Natural killer cell (primary cell): ENCODE measurements around the gene DGUOK. TPM values are rescaled to one million over a fixed set of nuclear protein-coding genes. Genes with fewer than 3 reads are reported as not detected.

Source experiments
- ATAC-seq, 3 donors: fragments of 150-1000 bp in 2 of 3; fragments of 200-7000 bp in 1 of 3; cut with Tn5 transposase; 1 replicate in 1 of 3; 2 replicates in 2 of 3; pipeline ENCODE4 v1.10.0; 2021; ENCODE audit warnings: mild to moderate bottlenecking in 2 of 3, moderate library complexity in 2 of 3
- DNase-seq, 2 donors: peaks; one replicate each; pipeline versions ENCODE4 v3.0.0 to v3.0.0-alpha.2; 2013 to 2021; ENCODE audit warnings: mixed read lengths in 1 of 2
- H3K27ac ChIP-seq: one replicate; pipeline ENCODE4 v1.5.1; 2013; ENCODE audit warnings: mild to moderate bottlenecking, low read length
- H3K27me3 ChIP-seq: one replicate; pipeline ENCODE4 v1.6.1; 2013; ENCODE audit warnings: low read length; ENCODE audit not compliant: control insufficient read depth, insufficient read depth
- H3K36me3 ChIP-seq: one replicate; pipeline ENCODE4 v1.6.1; 2013; ENCODE audit warnings: low read length; ENCODE audit not compliant: control insufficient read depth, insufficient read depth
- H3K4me1 ChIP-seq: one replicate; pipeline ENCODE4 v1.6.1; 2013; ENCODE audit warnings: low read length; ENCODE audit not compliant: control insufficient read depth, insufficient read depth
- H3K4me3 ChIP-seq: one replicate; pipeline ENCODE4 v1.5.1; 2013; ENCODE audit warnings: low read length
- H3K9me3 ChIP-seq: one replicate; pipeline ENCODE4 v1.6.1; 2013; ENCODE audit warnings: low read length; ENCODE audit not compliant: control insufficient read depth, insufficient read depth
- H3K27ac Mint-ChIP-seq, 2 donors: one replicate each; pipeline ENCODE4 v1.8.0; 2022; ENCODE audit warnings: mild to moderate bottlenecking in 2 of 2, mixed read lengths in 2 of 2, moderate library complexity in 1 of 2
- H3K27me3 Mint-ChIP-seq, 2 donors: one replicate each; pipeline ENCODE4 v1.8.0; 2022; ENCODE audit warnings: low read depth in 2 of 2, mixed read lengths in 2 of 2
- H3K36me3 Mint-ChIP-seq: one replicate; pipeline ENCODE4 v1.8.0; 2022; ENCODE audit warnings: mixed read lengths
- H3K4me1 Mint-ChIP-seq, 2 donors: one replicate each; pipeline ENCODE4 v1.8.0; 2022; ENCODE audit warnings: mixed read lengths in 2 of 2
- H3K4me3 Mint-ChIP-seq: one replicate; pipeline ENCODE4 v1.8.0; 2022; ENCODE audit warnings: mild to moderate bottlenecking, moderate library complexity, mixed read lengths
- H3K9me3 Mint-ChIP-seq, 2 donors: one replicate each; pipeline ENCODE4 v1.8.0; 2022; ENCODE audit warnings: mixed read lengths in 2 of 2
- WGBS: methylation state at CpG from one replicate; pipeline ENCODE4 v1.1.7; 2013; ENCODE audit warnings: missing lambda C conversion rate; ENCODE audit not compliant: insufficient coverage; 5-methylcytosine and 5-hydroxymethylcytosine counted together
- intact Hi-C: fragments of 100-400 bp; cut with micrococcal nuclease; formaldehyde crosslinking; loops from one replicate; pipeline ENCODE4 v1.14.2; 2022
- total RNA-seq, 4 donors: library from RNA; stranded (reverse); fragments of 120-200 nt in 1 of 4; gene quantifications; one replicate each; pipeline versions ENCODE4 v1.2.3 to v1.2.4, GENCODE V29; 2013 to 2022
- TF ChIP-seq, protein P1 (sequence below): fragments of 200-600 bp; IDR thresholded peaks from one replicate; pipeline ENCODE4 v1.8.0; 2022; ENCODE audit warnings: antibody characterized with exemption

The DGUOK gene
- total RNA-seq, 3 donors from 2014 or later (not counting 1 experiment from before 2014, with no cell fraction given): 47.6 to 56.8 (median 54.8) TPM

DNA sequence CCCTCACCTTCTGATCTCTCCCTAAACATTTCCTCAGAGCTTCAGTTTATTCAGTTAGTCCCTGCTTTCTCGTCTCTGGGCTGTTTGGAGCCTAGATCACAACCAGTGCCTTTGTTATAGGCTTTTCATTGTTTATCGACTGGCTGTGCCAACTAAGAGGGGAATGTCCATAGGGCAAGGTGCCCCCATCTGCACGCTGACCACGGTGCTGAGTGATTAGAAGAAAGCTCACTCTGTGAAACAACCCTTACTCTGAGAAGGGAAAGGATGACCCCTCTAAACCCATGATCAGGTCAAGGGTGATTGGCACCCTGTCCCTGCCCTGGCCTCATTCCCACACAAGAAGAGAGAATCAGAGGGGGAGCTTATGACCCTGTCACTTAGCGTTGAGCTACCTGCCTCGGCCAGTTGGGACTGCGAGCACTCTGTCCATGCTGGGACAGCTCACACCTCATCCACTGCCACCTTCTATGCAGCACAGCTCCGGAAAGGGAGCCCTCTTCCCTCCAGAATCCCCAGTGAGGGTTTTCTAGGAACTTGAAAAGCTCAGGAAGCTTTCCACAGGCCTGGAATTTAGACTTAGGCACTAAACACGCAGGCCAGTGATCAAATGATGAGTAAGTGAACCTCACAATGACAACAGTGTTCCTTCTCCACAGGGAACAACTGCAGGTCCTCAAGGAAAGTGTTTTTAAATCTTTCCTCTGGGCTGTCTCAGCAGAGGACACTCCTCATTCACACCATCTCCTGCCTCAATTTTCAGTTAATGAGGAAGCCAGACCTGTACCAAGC lies 36.2 kb upstream of the DGUOK start:
- H3K4me1 Mint-ChIP-seq: peaks cover 21 to 26% of the 10 kb centered on the region in 2 donors
- no peak overlapping the region for H3K4me3 Mint-ChIP-seq
- H3K27me3 Mint-ChIP-seq: peaks cover 0 to 4% of the 10 kb centered on the region in 2 donors
- no peaks in the 10 kb centered on the region for H3K27me3 ChIP-seq
- H3K36me3 Mint-ChIP-seq: no peaks in the 10 kb centered on the region
- H3K4me1 ChIP-seq: no peaks in the 10 kb centered on the region
- no peak overlapping the region for H3K4me3 ChIP-seq
- H3K27ac ChIP-seq: no peak overlapping the region
- H3K9me3 Mint-ChIP-seq: no peaks in the 10 kb centered on the region
- TF ChIP-seq, protein P1, sequence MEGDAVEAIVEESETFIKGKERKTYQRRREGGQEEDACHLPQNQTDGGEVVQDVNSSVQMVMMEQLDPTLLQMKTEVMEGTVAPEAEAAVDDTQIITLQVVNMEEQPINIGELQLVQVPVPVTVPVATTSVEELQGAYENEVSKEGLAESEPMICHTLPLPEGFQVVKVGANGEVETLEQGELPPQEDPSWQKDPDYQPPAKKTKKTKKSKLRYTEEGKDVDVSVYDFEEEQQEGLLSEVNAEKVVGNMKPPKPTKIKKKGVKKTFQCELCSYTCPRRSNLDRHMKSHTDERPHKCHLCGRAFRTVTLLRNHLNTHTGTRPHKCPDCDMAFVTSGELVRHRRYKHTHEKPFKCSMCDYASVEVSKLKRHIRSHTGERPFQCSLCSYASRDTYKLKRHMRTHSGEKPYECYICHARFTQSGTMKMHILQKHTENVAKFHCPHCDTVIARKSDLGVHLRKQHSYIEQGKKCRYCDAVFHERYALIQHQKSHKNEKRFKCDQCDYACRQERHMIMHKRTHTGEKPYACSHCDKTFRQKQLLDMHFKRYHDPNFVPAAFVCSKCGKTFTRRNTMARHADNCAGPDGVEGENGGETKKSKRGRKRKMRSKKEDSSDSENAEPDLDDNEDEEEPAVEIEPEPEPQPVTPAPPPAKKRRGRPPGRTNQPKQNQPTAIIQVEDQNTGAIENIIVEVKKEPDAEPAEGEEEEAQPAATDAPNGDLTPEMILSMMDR: no peak
- DNase-seq: no peak
- intact Hi-C loops: no loop called here
- no peaks in the 10 kb centered on the region for H3K36me3 ChIP-seq
- no peaks in the 10 kb centered on the region for H3K9me3 ChIP-seq
- WGBS: 93% methylated on average over 9 of the region's 9 CpGs
- no peak for ATAC-seq
- H3K27ac Mint-ChIP-seq: no peak overlapping the region

DNA sequence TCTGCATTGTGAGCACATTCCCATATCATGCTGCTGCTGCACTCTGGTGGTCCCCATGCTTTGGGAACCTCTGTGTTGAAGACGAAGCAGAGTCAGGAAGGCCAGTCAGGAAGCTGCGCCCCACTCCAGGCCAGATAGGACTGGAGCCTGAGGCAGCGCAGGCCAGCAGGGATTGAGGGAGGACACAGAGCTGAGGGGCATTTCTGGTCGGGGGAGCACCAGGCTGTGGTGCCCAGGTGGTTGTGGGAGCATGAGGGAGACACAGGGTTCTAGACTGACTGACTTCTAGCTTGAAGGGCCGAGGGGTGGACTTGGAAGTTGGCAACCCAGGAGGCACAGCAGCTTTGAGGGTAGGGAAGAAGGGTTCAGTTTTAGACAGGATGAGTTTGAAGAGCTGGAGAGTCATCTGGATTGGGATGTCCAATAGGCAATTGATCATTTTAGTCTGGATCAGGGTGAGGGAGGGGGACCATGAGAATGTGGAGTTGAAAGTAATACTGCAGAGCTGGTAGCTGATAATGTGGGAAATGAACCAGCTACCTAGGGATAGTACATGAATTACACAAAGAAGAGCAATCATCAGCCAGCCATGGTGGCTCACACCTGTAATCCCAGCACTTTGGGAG lies 35.3 kb upstream of the DGUOK start:
- no peaks in the 10 kb centered on the region for H3K27me3 ChIP-seq
- Mint-ChIP-seq H3K27me3 (peaks cover 0 to 4% of the 10 kb centered on the region in 2 donors), H3K9me3 (no peaks in the 10 kb centered on the region), H3K36me3 (no peaks in the 10 kb centered on the region), H3K27ac (no peak overlapping the region), H3K4me3 (no peak overlapping the region), H3K4me1 (peaks cover 24 to 25% of the 10 kb centered on the region in 2 donors)
- no peak overlapping the region for H3K4me3 ChIP-seq
- H3K9me3 ChIP-seq: no peaks in the 10 kb centered on the region
- H3K4me1 ChIP-seq: peaks cover 8% of the 10 kb centered on the region
- intact Hi-C loops: no loop called here
- no peak overlapping the region for H3K27ac ChIP-seq
- TF ChIP-seq, protein P1: no peak
- DNase-seq (no peak), ATAC-seq (no peak)
- no peaks in the 10 kb centered on the region for H3K36me3 ChIP-seq
- 90% methylated on average over 5 of the region's 5 CpGs for WGBS

DNA sequence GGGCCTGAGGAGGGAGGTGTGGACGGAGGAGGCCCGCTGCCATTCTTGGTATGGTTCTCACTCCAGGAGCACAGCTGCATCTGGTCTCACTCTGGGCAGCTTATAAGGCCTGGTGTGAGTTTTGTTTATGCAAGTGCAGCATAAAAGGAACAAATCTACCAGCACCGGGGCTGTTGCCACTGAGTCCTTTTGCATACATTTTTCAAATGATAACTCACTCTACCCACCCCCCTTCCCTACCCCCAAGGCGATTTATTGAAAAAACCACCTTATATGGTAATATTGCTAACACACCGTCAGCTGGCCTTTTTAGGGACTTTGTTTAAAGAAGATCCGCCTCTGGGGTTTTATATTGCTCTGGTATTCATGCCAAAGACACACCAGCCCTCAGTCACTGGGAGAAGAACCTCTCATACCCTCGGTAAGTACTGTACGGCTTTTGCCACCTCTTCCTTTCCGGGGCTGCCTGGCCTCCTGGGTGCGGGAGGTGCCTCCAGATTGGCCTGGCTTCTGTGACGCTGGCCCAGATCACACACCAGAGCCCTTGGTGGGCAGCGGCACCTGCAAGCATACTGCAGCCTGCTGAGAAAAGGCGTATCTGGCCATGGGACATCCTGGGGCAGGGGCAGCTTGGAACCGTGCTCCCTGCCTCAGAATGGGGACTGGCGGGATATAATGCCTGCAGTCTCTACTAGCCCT lies 33.9 kb upstream of the DGUOK start, which contains the start of gene ACTG2:
Gene ACTG2, plus strand, starts transcription at position 378 of the 699 bp plus-strand sequence. CDS start 8,304 bp downstream, outside the sequence.
- no peak within 1 kb of the TSS for H3K4me3 Mint-ChIP-seq
- no peaks in the 10 kb centered on the region for H3K9me3 ChIP-seq
- no peaks in the 10 kb centered on the region for H3K36me3 ChIP-seq
- peaks cover 31% of the 10 kb centered on the region in 2 donors for H3K4me1 Mint-ChIP-seq
- TF ChIP-seq, protein P1: no peak
- intact Hi-C loops: no loop called here
- no peak within 1 kb of the TSS for H3K27ac ChIP-seq
- peaks cover 0 to 4% of the 10 kb centered on the region in 2 donors for H3K27me3 Mint-ChIP-seq
- H3K36me3 Mint-ChIP-seq: no peaks in the 10 kb centered on the region
- no peak within 1 kb of the TSS for H3K27ac Mint-ChIP-seq
- ATAC-seq (no peak), DNase-seq (no peak)
- no peaks in the 10 kb centered on the region for H3K27me3 ChIP-seq
- no peak within 1 kb of the TSS for H3K4me3 ChIP-seq
- H3K9me3 Mint-ChIP-seq: no peaks in the 10 kb centered on the region
- H3K4me1 ChIP-seq: peaks cover 22% of the 10 kb centered on the region
- WGBS: 93% methylated on average over 15 of the region's 15 CpGs
